ENCODE measurements around the gene RAB40C. TPM values are rescaled to one million over a fixed set of nuclear protein-coding genes. Genes with fewer than 3 reads are reported as not detected.

RAB40C gene
- total RNA-seq, 4 donors from 2014 or later = 17.7 to 28.3 (median 22.1) TPM

GRCh38 chr16:616733-617586 lies 27.1 kb downstream of the RAB40C start:
- H3K27ac ChIP-seq = no peak overlapping the region
- H3K27me3 ChIP-seq = no peaks in the 10 kb centered on the region
- H3K36me3 ChIP-seq = peaks cover 0 to 38% of the 10 kb centered on the region in 2 donors
- H3K4me1 ChIP-seq = peaks cover 0 to 10% (median 0%) of the 10 kb centered on the region in 3 donors
- H3K4me3 ChIP-seq = no peak overlapping the region
- no peaks in the 10 kb centered on the region for H3K9me3 ChIP-seq
- TF ChIP-seq POLR2AphosphoS5 (IDR thresholded peaks at IDR 0.05) = no peak
- no peak for TF ChIP-seq POLR2A (IDR thresholded peaks at IDR 0.05)
- no peak for ATAC-seq
- 82 to 84% methylated on average over 3 of the region's 39 CpGs for WGBS, 2 donors (ENCODE audit: low coverage in 1 of 2)

- ATAC-seq = no peak
- H3K27me3 ChIP-seq = no peaks in the 10 kb centered on the region
- peaks cover 0 to 38% of the 10 kb centered on the region in 2 donors for H3K36me3 ChIP-seq
- H3K27ac ChIP-seq = no peak overlapping the region
- H3K9me3 ChIP-seq = no peaks in the 10 kb centered on the region
- TF ChIP-seq POLR2AphosphoS5 (IDR thresholded peaks at IDR 0.05) (no peak), POLR2A (IDR thresholded peaks at IDR 0.05) (no peak)
- H3K4me1 ChIP-seq = peaks cover 0 to 13% (median 0%) of the 10 kb centered on the region in 3 donors
- H3K4me3 ChIP-seq = no peak overlapping the region
- 74 to 89% methylated on average over 3 to 4 of the region's 16 CpGs for WGBS, 2 donors (ENCODE audit: low coverage in 1 of 2)
Observed at GRCh38 chr16:617855-618254, 28.0 kb downstream of the RAB40C start.

- H3K36me3 ChIP-seq = peaks cover 0 to 31% of the 10 kb centered on the region in 2 donors
- no peak overlapping the region for H3K4me3 ChIP-seq
- no peaks in the 10 kb centered on the region for H3K27me3 ChIP-seq
- no peak overlapping the region for H3K27ac ChIP-seq
- no peak for ATAC-seq
- no peak for TF ChIP-seq EP300 (IDR thresholded peaks at IDR 0.05)
- no peaks in the 10 kb centered on the region for H3K9me3 ChIP-seq
- H3K4me1 ChIP-seq = peaks cover 0 to 13% (median 0%) of the 10 kb centered on the region in 3 donors
- WGBS, 2 donors (ENCODE audit: low coverage in 1 of 2) = no CpG with 5 or more reads among the region's 20 CpGs
Observed at GRCh38 chr16:619476-620100, 29.7 kb downstream of the RAB40C start.

- ATAC-seq = no peak
- TF ChIP-seq EP300 (IDR thresholded peaks at IDR 0.05) = no peak
- TF ChIP-seq CTCF (IDR thresholded peaks at IDR 0.05) = no peak
- no peak for TF ChIP-seq POLR2AphosphoS5 (IDR thresholded peaks at IDR 0.05)
- no peak for TF ChIP-seq POLR2A (IDR thresholded peaks at IDR 0.05)
- H3K9me3 ChIP-seq = no peaks in the 10 kb centered on the region
- peaks cover 0 to 13% (median 0%) of the 10 kb centered on the region in 3 donors for H3K4me1 ChIP-seq
- H3K36me3 ChIP-seq = peaks cover 0 to 37% of the 10 kb centered on the region in 2 donors
- no peaks in the 10 kb centered on the region for H3K27me3 ChIP-seq
- WGBS, 2 donors (ENCODE audit: low coverage in 1 of 2) = 85 to 88% methylated on average over 2 to 8 of the region's 41 CpGs
- no peak overlapping the region for H3K4me3 ChIP-seq
- no peak overlapping the region for H3K27ac ChIP-seq
Observed at GRCh38 chr16:620700-621525, 31.0 kb downstream of the RAB40C start.

- 71 to 80% methylated on average over 1 to 5 of the region's 21 CpGs for WGBS, 2 donors (ENCODE audit: low coverage in 1 of 2)
- no peaks in the 10 kb centered on the region for H3K27me3 ChIP-seq
- H3K27ac ChIP-seq = peak overlapping the region in 3 of 4 donors; percentile 45 to 55 (median 50)
- no peak for TF ChIP-seq CTCF (IDR thresholded peaks at IDR 0.05)
- no peak for TF ChIP-seq POLR2A (IDR thresholded peaks at IDR 0.05)
- no peak for TF ChIP-seq POLR2AphosphoS5 (IDR thresholded peaks at IDR 0.05)
- no peak for TF ChIP-seq EP300 (IDR thresholded peaks at IDR 0.05)
- peaks cover 0 to 44% of the 10 kb centered on the region in 2 donors for H3K36me3 ChIP-seq
- H3K9me3 ChIP-seq = no peaks in the 10 kb centered on the region
- peaks cover 0 to 13% (median 0%) of the 10 kb centered on the region in 3 donors for H3K4me1 ChIP-seq
- no peak overlapping the region for H3K4me3 ChIP-seq
- no peak for ATAC-seq
Observed at GRCh38 chr16:621526-622105, 31.8 kb downstream of the RAB40C start.

GRCh38 chr16:622920-623280 lies 33.0 kb downstream of the RAB40C start:
- no peak overlapping the region for H3K4me3 ChIP-seq
- no peaks in the 10 kb centered on the region for H3K9me3 ChIP-seq
- no peak for ATAC-seq
- H3K27me3 ChIP-seq = no peaks in the 10 kb centered on the region
- H3K36me3 ChIP-seq = peaks cover 0 to 44% of the 10 kb centered on the region in 2 donors
- H3K27ac ChIP-seq = peak overlapping the region in 2 of 4 donors; percentile 50 to 55
- 89 to 100% methylated on average over 3 to 5 of the region's 17 CpGs for WGBS, 2 donors (ENCODE audit: low coverage in 1 of 2)
- no peak for TF ChIP-seq POLR2AphosphoS5 (IDR thresholded peaks at IDR 0.05)
- H3K4me1 ChIP-seq = peaks cover 0 to 13% (median 0%) of the 10 kb centered on the region in 3 donors
